ENCODE data around the gene DIP2C. TPM values are rescaled to one million over a fixed set of nuclear protein-coding genes. Genes with fewer than 3 reads are reported as not detected.
A peak's percentile ranks its signal among the peaks of the same experiment; 100 is the strongest.

DIP2C gene
- total RNA-seq, 4 donors from 2014 or later = 8.4 to 22.7 (median 16.8) TPM

DNA sequence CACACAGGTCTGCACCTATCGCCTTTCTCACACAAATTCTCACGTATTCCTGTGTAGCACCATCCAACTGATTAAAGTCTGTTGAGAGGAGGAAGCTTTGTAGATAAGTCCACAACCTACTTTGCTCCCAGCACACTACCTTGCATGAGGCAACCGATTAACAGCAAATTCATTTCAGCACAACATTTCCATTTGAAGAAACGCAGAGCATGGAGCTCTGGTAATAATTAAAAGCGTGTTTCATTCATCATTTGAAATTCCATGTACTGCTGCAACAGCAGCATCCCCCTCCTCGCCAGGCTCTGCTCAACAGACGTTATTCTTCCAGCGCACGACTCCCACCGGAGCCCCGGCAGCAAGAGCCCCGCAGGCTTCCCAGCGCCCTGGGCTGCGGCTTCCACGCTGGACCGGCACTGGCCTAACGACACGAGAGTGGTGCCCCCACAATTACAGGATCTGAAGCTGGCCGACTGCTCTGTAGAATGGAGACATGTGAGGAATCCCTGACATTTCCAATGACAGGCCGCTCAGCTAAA, 118.8 kb downstream of the DIP2C start:
- no peaks in the 10 kb centered on the region for H3K36me3 ChIP-seq
- no peaks in the 10 kb centered on the region for H3K9me3 ChIP-seq
- no peaks in the 10 kb centered on the region for H3K27me3 ChIP-seq
- DNase-seq = no peak
- no peak for TF ChIP-seq POLR2A (IDR thresholded peaks at IDR 0.05)
- TF ChIP-seq, protein P1, sequence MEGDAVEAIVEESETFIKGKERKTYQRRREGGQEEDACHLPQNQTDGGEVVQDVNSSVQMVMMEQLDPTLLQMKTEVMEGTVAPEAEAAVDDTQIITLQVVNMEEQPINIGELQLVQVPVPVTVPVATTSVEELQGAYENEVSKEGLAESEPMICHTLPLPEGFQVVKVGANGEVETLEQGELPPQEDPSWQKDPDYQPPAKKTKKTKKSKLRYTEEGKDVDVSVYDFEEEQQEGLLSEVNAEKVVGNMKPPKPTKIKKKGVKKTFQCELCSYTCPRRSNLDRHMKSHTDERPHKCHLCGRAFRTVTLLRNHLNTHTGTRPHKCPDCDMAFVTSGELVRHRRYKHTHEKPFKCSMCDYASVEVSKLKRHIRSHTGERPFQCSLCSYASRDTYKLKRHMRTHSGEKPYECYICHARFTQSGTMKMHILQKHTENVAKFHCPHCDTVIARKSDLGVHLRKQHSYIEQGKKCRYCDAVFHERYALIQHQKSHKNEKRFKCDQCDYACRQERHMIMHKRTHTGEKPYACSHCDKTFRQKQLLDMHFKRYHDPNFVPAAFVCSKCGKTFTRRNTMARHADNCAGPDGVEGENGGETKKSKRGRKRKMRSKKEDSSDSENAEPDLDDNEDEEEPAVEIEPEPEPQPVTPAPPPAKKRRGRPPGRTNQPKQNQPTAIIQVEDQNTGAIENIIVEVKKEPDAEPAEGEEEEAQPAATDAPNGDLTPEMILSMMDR (IDR thresholded peaks at IDR 0.05) = no peak
- H3K4me1 ChIP-seq = peaks cover 0 to 15% (median 0%) of the 10 kb centered on the region in 4 donors
- no peak overlapping the region for H3K4me3 ChIP-seq
- H3K27ac ChIP-seq = peak overlapping the region in 1 of 4 donors; percentile 29

DNA sequence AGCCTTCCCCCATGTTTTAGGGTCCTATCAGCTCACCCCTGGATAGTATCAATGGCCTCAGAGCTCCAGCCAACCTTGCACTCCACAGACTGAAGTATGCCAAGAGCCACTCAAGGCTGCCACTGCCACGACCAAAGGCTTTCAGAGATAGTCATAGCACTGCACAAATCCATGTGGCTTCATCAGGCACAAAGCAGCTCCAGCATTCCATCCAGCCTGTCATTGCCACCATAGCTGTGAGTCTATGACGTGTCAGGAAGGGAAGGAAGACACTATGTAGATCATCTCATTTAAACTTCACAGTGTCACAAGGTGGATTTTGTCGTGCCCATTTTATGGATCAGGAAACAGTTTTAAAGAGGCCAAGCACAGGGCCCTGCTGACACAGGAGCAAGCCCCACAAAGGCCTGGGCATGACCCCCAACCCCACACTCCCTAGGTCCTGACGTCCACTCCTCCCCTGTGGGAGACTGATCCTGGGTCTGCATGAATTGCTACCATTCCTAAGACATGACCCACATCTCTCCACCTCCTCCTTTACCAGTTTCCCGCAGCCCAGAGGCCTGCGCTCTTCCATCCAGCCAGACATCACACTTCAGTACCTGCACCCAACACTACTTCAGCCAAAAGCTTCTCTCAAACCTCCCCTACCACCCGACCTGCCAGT, 119.4 kb downstream of the DIP2C start:
- Histone ChIP-seq H3K4me1 (peaks cover 0 to 11% (median 0%) of the 10 kb centered on the region in 4 donors), H3K9me3 (no peaks in the 10 kb centered on the region), H3K36me3 (no peaks in the 10 kb centered on the region), H3K4me3 (no peak overlapping the region), H3K27ac (peak overlapping the region in 1 of 4 donors; percentile 29), H3K27me3 (no peaks in the 10 kb centered on the region)
- DNase-seq = no peak
- TF ChIP-seq POLR2A (IDR thresholded peaks at IDR 0.05) = no peak
- TF ChIP-seq, protein P1 (IDR thresholded peaks at IDR 0.05) = no peak

DNA sequence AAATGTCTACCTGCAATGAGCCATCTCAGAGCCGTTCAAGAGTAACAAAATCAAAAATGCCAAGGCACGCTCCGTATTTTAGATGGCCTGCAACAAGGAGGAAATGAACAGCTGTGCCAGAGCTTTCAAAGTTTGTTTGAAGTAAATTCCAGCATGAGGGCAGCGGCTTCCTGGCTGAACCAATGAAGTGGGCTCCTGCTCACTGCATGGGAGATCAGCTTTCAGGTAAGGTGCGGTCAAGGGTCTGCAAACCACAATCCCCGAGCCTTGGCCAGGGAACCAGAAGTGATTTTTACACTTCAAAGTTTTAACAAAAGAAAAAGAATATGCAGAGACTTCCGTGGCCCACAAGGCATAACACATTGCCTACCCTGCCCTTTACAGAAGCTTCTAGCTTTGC, 120.6 kb downstream of the DIP2C start:
- Histone ChIP-seq H3K36me3 (no peaks in the 10 kb centered on the region), H3K9me3 (peaks cover 0 to 4% (median under 1%) of the 10 kb centered on the region in 4 donors), H3K27ac (no peak overlapping the region), H3K4me1 (peaks cover 0 to 11% (median 0%) of the 10 kb centered on the region in 4 donors), H3K4me3 (no peak overlapping the region), H3K27me3 (no peaks in the 10 kb centered on the region)
- DNase-seq = no peak
- no peak for TF ChIP-seq POLR2A (IDR thresholded peaks at IDR 0.05)
- TF ChIP-seq, protein P1 (IDR thresholded peaks at IDR 0.05) = no peak

DNA sequence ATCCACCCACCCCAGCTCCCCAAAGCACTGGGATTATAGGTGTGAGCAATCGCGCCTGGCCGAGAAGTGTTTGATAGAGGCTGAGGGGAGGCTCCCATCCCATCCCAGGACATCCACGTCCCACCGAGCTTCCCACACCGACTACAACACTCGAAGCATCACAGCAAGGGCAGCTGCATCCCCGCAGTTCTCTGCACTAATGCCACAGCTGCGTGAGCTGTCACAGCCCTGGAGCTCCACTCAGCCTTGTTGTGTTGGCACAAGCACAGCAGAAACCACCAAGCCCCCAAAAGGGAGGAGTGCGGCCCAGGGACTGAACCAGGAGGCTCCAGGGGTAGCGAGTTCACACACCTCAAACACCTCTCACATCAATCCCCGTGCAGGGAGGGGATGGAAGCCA, 121.6 kb downstream of the DIP2C start:
- no peaks in the 10 kb centered on the region for H3K36me3 ChIP-seq
- TF ChIP-seq, protein P1 (IDR thresholded peaks at IDR 0.05) = no peak
- TF ChIP-seq POLR2A (IDR thresholded peaks at IDR 0.05) = no peak
- no peak overlapping the region for H3K27ac ChIP-seq
- no peak for DNase-seq
- no peak overlapping the region for H3K4me3 ChIP-seq
- H3K4me1 ChIP-seq = peaks cover 0 to 11% (median 0%) of the 10 kb centered on the region in 4 donors
- peaks cover 0 to 4% (median 1%) of the 10 kb centered on the region in 4 donors for H3K9me3 ChIP-seq
- no peaks in the 10 kb centered on the region for H3K27me3 ChIP-seq

DNA sequence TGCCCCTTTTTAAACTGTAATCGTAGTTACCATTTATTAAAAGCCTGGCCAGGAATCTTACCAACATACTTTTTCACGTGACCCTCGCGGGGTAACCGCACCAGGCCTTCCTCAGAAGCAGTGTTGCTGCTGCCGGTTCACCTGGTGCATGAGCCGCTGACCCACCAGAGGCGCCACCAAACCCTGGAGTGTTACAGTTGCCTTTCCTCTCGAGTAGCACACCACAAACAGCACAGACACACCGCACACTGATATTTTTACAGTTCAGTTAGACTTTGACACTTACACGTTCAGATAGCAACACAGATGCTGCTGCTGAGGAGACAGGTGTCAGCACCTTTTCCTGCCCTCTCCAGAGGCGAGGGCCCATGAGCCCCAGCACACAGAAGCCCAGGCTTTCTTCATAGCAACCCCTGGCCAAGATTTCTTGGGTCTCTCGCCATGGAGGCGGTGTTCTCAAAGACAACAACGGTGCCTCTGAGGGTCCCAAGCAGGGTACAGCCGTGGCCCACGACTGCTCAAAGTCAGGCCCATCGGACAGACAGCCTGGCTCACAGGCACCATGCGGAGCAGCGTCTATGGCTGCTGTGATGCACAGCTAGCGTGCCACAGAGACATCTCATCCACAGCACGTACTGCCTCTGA, 123.1 kb downstream of the DIP2C start:
- TF ChIP-seq POLR2A (IDR thresholded peaks at IDR 0.05) = no peak
- TF ChIP-seq, protein P1 (IDR thresholded peaks at IDR 0.05) = peak in 1 of 6 experiments; percentile 5
- Histone ChIP-seq H3K4me1 (peaks cover 0 to 8% (median 0%) of the 10 kb centered on the region in 4 donors), H3K9me3 (peaks cover 0 to 4% (median 1%) of the 10 kb centered on the region in 4 donors), H3K4me3 (no peak overlapping the region), H3K27me3 (no peaks in the 10 kb centered on the region), H3K36me3 (no peaks in the 10 kb centered on the region), H3K27ac (no peak overlapping the region)
- DNase-seq = no peak
